Forelimb muscle (tissue), 1 donor: ENCODE measurements around the gene C2CD4C. TPM values are rescaled to one million over a fixed set of nuclear protein-coding genes. Genes with fewer than 3 reads are reported as not detected.
"Not testable (repeated sequence)": the region's sequence is repeated elsewhere in the genome, so short reads cannot be mapped to it uniquely, and the experiment has no call there.

ENCODE experiments used
- DNase-seq: peaks from one replicate; pipeline ENCODE4 v3.0.0-alpha.2; 2013; ENCODE audit warnings: low read depth
- polyA plus RNA-seq: library from polyadenylated mRNA; unstranded; fragments of 120-200 nt; gene quantifications from one replicate; pipeline ENCODE4 v1.2.1, GENCODE V29; 2013; ENCODE audit not compliant: insufficient read length

Gene C2CD4C
- polyA plus RNA-seq, 1 donor = 0.92 TPM

DNA sequence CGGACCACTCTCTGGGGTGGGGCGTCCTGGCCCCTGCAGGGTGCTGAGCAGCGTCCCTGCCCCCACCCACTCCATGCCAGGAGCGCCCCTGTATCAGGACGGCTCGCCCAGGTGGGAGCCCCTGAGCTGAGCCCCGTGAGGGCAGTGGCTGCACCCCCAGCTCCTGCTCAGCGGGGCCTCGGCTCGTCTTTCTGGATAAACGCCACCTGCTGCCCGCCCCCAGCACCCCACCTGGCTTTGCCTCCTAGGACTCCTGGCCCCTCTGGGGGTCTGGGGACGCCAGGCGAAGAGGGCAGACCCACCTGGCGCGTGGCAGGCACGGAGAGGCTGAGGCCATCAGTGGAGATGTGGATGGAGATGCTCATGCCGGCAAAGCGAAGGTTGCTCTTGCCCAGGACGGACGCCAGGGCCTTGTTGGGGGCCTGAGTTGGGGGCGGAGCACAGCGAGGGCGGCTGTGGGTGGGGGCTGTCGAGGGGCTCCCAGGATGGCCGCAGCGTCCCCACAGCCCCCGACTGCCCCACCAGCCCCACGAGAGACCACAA is 29.5 kb upstream of the C2CD4C start:
- DNase-seq = no peak

DNA sequence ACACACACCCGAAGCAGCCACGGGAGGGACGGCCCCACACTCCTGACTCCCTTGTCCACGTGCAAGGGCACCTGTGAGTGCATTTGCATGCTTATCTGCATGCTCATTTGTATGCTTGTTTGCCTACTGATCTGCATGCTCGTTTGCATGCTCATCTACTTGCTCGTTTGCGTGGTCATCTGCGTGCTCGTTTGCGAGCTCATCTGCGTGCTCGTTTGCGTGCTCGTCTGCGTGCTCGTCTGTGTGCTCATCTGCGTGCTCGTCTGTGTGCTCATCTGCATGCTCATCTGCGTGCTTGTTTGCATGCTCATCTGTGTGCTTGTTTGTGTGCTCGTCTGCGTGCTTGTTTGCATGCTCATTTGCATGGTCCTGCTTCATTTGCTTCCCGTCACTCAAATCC is 28.1 kb upstream of the C2CD4C start:
- no peak for DNase-seq

DNA sequence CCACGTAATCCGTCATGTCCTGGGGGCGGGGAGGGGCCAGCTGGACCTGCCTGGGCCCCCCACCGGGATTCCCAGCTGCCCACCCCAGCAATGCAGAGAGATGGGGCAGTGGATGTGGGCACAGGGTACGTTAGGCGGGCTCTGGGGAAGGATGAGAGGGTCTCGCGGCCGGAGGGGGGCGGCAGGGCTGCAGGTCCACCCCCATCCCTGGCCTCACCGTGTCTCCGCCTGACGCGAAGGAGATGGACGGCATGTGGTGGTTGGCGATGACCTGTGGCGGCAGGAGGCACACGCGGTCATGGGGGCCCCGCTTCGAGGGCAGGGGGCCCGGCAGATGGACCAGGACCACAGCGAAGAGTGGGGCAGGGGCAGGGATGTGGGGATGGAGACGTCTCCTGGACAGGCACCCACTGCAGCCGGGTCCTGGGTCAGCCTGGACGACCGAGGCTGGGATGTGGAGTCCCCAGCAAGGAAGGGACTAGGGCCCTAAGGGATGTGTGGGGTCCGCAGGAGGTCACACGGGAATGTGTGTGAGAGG is 27.5 kb upstream of the C2CD4C start:
- DNase-seq = no peak

DNA sequence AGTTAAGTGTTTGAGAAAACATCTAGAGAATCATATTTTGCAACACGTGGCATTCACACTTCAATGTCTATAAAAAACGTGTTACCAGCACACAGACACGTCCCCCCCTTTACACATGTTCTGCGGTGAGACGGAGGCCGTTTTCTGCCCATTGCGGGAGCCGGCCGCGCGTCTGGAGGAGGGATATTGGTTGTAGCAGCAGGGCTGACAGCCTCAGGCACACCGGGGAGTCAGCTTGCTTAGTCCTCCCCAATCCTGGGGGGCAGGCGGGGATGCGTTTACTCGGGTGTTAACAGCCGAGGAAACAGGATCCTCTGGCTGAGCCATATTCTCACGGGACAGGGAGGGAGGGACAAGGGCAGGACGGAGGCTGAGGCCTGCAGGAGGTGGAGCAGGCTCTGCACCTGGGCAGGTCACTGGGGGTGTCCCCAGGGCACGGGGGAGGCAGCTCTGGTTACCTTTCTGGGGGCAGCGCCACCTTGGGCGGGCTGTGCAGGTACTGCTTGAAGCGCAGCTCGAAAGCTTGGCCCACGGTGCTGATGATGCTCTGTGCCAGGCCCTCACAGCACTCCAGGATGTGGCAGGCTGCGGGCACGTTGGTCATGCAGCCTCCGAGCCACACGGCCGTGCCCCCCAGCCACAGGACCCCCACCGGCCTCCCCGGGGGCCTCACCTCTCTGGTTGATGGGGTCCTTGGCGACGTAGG is 26.9 kb upstream of the C2CD4C start:
- no peak for DNase-seq

DNA sequence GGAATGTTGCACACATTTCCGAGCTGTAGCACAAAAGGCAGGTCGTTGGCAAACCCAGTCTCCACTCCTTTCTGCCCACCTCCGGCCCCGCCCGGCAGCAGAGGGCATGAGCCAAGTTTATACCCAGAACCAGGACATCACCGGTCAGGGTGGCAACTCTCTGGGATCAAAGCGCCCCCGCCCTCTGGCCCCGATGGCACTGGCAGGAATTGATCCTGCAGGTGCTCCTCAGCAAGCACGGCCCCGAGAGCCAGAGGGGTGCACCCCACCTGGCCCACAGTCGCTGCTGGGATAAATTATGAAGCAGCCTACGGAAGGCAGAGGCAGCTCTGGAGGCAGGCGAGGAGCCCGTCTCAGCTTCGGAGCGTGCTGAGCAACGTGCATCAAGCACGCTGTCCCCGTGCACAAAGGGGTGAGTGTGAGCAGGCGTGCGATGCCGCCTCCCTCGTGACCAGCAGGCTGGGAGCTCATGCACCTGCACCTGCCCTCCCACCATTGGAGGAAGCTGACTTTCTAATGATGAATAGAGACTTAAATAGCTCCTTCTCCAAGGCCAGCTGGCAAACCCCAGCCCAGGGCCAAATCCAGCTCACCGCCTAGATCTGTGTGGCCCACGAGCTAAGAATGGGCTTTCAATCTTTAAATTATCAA is 26.2 kb upstream of the C2CD4C start:
- DNase-seq = no peak

DNA sequence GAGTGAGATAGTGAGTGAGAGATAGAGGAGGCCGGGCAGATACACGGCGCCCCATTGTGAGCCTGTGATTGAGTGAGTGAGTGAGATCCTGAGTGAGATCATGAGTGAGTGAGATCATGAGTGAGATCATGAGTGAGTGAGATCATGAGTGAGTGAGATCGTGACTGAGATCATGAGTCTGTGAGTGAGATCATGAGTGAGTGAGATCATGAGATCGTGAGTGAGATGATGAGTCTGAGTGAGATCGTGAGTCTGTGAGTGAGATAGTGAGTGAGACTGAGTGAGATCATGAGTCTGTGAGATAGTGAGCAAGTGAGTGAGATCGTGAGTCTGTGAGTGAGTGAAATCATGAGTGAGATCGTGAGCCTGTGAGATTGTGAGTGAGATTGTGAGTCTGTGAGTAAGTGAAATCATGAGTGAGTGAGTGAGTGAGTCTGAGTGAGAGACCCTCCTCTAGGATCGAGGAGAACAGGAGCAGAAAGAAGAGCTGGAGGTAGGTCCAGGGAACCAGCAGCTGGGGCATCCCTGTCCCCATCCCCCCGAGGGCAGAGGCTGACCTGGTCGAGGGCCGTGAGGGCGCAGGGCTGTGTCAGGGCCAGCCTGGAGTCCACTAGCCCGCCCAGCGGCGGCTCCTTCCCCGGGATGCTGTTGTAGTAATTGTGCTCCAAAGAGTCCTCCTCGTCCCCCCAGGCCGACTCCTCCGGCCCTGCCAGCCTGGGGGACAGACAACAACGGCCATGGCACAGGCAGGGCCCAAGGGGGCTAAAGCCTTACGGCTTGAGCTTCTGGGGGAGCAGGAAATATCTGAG is 25.4 kb upstream of the C2CD4C start:
- no peak for DNase-seq

DNA sequence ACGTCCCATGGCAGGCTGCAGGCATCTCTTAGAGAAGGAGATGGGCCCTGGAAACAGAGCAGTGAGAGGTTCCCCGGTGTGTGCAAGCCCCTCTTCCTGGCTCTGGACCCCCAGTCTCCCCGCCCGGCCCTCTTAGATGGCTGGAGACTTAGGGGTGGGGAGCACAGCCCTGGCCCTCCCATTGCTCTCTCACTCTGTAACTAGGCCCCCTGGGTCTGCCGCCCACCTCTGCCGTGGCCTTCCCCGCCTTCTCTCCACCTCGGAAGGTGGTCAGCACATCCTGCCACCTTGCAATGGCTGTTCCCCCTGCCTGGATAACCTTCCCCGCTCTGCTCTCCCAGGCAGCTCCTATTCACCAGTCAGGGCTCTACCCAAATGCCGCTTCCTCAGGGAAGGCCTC is 21.8 kb upstream of the C2CD4C start:
- DNase-seq = no peak

DNA sequence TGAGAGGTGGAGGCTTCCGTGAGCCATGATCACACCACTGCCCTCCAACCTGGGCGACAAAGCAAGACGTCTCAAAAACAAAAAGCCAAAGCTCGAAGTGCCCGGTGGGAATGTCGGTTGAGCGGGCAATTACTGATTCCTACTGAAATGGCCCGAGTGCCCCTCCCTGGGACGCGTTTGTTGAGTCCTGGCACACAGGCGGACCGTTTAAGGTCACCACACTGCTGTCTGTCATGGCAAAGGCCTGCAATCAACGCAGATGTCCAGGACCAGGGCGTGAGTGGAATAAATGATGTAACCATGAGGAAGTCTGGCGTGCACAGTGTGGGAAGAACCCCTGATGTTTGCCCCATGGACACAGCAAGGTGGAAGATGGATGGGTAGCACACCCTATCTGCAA is 19.2 kb upstream of the C2CD4C start:
- no peak for DNase-seq

DNA sequence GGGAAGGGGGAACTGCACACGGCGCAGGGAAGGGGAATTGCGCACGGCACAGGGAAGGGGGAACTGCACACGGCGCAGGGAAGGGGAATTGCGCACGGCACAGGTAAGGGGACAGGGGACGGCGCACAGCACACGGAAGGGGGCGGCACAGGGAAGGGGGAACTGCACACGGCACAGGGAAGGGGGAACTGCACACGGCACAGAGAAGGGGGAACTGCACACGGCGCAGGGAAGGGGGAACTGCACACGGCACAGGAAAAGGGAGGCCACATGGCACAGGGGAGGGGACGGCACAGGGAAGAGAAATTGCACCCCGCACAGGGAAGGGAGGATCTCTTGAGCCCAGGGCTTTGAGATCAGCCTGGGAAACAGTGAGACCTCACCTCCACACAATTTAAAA is 18.7 kb upstream of the C2CD4C start:
- DNase-seq = not testable (repeated sequence)

DNA sequence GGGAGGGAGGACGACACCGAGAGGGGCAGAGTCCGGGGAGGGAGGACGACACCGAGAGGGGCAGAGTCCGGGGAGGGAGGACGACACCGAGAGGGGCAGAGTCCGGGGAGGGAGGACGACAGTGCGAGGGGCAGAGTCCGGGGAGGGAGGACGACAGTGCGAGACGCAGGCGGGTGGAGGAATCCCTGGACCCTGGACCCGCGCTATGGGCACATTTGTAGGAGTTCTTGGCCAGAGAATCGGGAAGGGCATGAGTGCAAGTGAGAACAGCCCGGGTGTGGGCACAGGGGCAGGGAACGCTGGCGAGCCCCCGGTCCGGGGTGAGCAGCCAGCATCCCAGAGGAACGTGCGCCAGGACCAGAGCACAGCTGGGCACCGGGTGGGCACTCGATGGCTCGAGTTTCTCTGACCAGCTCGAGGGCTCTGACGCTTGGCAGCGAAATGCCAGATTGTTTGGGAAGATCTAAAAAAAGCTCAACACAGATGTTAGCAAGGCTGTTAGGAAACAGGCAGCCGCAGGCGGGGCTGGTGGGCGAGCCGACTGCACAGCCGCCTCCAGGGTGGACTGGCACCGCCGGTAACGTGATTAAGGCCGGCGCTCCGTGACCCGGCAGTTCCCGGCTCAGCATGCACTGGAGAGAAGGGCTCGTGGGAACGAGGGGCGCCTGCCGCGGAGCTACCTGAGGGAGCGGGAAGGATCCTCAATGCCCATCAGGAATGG is 17.9 kb upstream of the C2CD4C start:
- DNase-seq = no peak

DNA sequence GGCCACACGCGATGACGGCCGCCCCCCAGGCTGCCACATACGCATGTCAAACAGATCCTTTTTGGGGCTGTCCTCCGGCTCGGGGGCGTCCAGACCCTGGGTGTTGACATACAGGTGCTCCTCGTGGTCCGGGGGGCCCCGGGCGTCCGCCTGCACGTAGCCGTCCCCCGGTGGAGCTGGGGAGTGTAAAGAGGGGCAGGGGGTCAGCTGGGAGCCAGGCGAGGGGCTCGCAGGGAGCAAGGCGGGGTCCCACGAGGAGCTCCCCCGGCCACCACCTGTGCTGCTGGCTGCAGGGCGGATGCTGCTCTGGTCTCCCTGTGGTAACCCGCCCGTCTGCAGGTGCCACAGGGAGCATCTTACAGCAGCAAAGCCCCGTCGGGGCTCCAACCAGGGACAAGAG is 16.1 kb upstream of the C2CD4C start:
- DNase-seq = no peak

DNA sequence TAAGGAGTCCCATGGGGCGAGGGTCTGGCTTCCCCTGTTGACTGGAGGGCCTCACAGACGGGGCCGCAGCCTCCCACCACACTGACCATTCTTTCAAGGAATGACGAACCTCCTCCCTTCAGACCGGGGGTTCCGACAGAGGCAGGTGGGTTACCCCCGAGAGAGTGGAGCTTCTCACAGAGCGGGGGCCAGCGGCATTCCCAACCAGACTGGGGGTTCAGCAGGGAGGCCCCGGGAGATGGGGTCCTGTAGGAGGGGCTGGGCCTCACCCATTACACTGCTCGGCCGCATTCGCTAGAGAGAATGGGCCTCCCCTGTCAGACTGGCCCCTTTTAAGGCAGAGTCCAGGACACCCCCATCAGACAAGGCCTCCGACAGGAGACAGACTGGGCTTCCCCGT is 15.6 kb upstream of the C2CD4C start:
- DNase-seq = no peak

DNA sequence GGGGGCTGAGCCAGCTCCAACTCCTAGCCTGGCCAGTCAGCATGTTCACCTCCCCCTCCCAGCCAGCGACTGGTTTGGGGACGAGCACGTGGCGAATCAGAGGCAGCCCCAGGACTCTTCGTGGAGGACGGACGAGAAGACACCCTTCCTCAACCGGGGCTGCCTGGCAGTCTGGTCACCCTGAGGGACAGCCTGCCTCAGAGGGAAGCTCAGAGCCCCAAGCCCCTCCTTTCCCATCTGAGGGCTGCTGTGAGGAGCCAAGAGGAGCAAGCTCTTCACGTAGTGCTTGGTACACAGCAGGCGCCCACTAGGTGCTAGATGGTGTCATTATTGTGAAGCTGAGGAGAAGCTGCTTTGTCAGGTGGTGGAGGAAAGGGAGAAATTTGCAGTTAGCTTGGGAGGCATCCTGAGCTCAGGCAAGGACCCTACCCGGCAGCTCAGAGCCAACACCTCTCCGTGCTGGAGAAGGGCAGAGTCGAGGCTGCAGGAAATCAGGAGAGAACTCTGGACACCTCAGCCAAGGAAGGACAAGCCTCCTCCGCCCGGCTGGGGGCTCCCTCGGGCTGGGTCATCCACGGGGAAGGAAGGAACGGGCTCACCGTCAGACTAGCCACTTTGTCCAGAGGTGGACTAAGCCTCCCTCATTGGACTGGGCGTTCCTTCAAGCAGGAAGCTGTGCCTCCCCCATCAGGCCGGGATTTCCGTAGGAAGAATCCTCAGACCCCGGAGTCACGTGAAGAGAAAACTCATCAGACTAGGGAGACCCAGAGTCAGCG is 14.9 kb upstream of the C2CD4C start:
- DNase-seq = no peak

DNA sequence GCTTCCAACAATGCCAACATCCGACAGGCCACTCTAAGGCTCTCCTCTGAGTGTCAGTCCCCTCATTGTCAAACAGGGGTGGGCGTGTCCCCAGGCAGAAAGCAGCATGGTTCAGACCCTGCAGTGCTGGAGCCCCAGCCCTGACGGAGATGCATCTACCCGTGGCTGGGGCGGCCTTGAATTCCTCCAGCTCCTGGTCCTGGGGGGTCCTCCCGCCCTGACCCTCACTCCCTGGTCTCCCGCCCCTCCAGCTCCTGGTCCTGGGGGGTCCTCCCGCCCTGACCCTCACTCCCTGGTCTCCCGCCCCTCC is 13.9 kb upstream of the C2CD4C start:
- not testable (repeated sequence) for DNase-seq

DNA sequence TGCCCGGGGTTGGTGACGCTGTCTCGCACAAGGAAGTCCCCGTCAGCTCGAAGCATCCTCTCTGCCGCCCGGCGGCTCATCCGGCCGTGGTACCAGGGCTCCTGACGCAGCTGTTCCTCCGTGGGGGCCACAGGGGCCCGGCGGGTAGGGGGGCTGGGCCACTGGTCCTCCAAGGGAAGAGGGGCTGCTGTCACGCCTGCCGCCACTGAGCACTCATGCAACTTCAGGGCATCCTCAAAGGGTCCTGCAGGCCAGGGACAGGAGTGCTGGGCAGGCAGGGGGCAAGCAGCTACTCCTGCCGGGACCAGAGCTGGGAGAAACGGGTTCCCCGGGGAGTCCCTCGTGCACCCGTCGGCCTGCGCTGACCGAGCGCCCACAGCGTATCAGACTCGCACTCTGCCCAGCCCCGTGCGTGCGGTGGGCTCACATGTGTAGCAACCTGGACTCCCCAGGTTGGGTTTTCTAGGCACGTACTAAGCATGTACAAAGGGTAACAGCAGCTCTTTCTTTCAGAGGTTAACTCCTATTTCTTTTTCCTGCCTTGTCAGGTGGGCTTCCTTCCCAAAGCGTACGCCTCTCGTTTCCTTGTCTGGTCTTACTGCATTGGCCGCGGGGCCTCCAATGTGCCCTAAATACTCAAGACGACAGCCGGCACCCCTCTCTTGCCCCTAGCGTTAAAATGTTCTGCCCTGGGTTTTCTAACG is 13.4 kb upstream of the C2CD4C start:
- DNase-seq = no peak

DNA sequence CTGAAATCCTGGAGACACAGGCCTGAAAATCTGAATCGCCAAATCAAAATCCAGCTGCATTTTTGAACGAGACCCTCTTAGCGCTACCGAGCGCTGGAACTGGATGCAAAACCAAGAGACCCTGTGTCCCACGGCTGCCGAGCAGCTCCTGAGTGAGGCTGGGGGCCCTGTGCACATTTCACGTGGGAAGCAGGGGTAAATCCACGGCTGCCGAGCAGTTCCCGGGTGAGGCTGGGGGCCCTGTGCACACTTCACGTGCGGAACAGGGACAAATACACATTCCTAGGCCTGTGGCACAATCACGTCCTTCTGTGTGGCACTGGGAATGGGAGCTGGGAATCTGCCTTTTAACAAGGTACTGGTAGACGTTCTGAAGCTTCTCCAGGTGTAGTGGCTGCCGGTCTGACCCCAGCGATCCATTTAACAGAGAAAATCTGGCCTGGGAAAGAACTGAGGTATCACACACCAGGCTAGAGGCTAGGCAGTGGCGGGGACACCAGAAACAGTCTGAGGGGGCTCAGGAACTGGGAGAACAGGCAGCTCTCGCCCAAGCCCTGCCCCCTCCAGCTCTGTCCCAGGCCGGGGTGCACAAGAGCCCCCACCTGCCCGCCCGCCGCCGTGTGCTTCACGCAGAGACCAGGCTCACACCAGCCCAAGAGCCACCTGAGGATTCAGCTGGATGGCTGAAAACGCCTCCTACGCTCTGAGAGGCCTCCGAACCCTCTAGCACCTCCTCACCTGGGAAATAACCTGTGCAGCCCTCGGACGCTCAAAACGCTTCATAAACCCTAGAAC is 11.0 kb upstream of the C2CD4C start:
- DNase-seq = no peak

DNA sequence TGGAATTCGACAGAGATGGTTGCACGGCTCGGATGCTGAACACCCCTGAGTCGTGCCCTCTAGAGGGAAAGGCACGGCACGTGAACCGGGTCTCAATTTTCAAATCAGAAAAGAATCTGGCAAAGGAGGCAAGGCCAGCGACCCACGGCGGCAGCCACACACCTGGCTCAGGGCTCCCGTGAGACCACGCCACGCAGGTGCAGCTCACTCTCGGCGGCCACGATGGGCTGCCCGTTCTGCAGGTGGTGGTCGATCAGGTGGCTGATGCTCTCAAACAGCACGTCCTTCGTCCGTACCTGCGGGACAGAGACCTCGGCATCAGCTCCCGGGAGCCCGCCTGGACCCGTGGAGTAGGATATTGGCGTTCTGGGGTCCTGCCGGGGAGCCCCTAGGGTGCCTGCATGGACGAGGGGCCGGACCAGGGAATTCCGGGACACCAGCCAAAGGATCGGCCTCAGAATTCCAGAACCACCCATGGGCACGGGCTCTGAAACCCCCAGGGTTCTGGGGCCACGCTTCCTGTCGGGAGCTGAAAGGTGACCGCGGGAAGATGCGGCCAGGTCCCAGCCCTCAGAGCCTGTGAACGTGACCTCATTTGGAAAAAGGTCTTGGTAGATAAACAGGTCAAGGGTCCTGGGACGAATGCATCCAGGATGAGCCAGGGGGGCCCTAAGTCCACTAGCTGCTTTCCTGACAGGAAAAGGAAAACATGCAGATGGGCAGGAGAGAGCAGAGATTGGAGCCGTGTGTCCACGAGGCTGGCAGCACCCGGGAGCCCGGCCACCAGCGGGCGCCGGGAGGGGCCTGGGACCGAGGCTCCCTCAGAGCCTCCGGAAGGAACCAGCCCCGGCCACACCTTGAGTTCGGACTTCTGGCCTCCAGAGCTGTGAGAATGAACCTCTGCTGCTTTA is 10.1 kb upstream of the C2CD4C start:
- no peak for DNase-seq

DNA sequence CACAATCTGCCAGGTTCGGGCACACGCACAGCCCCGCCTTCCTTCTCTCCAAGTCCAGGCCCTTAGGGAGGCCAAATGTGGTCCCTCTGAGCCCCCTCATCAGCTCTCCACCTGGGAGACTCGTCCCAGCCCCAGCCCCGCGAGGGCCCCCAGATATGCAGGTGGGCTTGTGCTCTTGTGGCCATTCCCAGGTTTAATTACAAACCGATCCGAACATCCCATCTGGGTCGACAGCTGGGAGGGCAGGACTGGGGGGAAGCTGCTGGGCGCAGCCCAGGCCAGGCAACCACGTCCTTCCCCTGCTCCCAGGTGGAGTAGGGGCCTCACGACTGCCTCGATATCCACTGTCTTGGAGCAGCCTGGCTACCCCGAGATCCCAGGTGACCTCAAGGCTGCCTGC is 7.5 kb upstream of the C2CD4C start:
- DNase-seq = no peak

DNA sequence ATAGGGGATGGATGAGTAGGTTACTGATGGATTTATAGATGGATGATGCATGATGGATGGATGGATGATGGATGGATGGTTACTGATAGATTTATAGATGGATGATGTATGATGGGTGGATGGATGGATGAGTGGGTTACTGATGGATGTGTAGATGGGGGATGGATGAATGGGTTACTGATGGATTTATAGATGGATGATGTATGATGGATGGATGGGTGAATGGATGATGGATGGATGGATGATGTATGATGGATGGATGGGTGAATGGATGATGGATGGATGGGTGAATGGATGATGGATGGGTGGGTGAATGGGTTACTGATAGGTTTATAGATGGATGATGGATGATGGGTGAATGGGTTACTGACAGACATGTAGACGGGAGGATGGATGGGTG is 6.3 kb upstream of the C2CD4C start:
- DNase-seq = no peak
